Stimulated activated CD4-positive, alpha-beta T cell treated with anti-CD3 and anti-CD28 coated beads, Interleukin-15, amount 100 ng/mL, for 1 hour (primary cell): ENCODE results near the gene ARHGAP4.

Source experiments
- DNase-seq, 2 donors: peaks; one replicate each; pipeline ENCODE4 v3.0.0-alpha.2; 2020; ENCODE audit warnings: low read depth in 1 of 2, low spot score in 1 of 2

ARHGAP4 gene

DNA sequence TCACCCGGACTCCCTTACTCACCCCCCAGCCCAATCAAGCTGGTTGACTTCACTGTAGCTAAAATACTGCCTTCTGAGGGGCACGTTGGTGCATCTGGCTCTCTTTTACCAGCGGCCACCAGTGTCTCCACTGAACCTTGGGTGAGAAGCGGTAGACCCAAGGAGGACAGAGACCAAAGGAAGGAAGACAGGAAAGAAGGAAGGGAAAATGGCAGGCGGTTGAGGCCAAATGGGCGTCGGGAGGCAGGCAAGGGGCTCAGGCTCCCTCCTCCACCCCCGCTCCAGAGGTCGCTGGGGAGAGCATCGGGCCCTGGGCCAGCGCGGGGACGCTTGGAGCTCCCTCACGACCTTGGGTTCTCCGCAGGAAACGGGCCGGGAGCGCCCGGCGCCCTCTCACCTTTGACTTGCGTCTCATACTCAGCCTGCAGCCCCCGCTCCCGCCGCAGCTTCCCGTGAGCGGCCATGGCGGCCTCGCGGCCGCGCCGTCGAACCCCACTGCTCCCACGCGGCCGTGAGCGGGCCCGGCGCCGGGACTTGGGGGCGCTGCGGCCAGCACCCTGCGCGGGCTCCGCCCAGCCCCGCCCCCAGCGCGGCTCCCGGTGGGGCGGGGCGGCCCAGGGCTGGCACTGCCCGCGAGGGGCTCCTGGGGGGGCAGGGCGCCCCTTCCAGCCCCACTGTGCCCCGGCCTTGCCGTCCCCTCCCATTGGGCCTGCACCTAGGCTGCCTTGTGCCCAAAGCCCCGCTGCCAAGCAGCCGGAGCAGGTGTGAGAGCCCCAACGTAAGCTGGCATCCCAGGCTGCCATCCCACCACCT, at the start of gene ARHGAP4:
Gene ARHGAP4, minus strand, starts transcription at position 526 of the 813 bp plus-strand sequence. Its CDS starts 62 bp downstream, at position 464.
- peak in 1 of 2 donors; percentile 26 for DNase-seq

DNA sequence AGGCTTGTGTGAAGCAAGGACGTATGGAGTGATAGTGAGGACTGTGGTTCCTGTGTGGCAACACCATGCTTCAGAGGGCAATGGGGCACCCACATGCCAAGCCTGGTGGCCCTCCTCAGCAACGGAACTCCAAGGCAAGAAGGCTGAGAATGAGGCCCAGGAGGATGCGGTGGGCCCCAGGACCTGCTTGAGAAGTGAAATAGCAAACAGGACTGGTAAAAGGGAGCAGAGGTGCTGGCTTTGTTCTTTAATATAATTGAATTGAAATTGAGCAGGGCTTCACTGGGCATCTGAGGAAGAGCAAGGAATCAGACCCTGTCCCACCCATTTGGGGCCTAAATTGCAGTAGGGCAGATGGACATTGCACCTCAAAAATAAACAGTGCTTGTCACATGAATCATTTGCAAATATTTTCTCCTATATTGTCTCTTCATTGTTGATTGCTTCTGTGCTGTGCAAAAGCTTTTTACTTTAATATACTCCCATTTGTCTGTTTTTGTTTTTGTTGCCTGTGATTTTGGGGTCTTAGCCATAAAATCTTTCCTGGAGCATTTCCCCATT, 48.7 kb upstream of the ARHGAP4 start:
- no peak for DNase-seq

DNA sequence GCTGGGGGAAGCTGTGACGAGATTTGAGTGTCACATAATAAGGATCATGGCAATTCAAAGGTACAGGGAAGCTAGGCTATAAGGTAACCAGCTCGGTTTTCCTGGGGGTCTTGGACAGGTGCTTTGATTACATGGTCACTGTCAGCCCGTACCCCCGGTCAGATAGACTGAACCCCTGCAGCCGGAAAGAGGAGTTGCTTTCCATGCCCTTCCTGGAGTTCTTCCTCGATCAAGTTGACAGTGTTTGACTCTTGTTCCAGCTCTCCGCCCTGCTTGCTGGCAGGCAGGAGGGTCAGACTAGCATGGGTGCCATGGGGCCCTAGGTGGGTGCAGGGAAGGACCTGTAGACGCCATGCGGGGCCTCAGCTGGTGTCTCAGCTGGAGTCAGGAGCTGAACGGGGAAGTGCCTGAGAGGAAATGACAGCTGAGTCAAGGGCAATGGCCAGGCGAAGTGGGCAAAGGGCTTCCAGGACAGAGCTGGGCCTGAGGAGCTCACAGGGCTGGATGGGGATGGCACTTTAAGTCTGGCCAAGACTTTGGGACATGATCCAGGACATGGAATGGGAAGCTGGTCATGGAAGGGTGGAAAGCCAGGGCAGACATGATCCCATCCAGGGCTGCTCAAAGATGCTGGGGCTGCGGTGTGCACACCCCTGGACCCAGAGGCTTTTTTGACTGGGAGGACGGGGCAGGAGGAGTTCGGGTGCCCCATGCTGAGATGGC, 48.1 kb upstream of the ARHGAP4 start:
- no peak for DNase-seq

DNA sequence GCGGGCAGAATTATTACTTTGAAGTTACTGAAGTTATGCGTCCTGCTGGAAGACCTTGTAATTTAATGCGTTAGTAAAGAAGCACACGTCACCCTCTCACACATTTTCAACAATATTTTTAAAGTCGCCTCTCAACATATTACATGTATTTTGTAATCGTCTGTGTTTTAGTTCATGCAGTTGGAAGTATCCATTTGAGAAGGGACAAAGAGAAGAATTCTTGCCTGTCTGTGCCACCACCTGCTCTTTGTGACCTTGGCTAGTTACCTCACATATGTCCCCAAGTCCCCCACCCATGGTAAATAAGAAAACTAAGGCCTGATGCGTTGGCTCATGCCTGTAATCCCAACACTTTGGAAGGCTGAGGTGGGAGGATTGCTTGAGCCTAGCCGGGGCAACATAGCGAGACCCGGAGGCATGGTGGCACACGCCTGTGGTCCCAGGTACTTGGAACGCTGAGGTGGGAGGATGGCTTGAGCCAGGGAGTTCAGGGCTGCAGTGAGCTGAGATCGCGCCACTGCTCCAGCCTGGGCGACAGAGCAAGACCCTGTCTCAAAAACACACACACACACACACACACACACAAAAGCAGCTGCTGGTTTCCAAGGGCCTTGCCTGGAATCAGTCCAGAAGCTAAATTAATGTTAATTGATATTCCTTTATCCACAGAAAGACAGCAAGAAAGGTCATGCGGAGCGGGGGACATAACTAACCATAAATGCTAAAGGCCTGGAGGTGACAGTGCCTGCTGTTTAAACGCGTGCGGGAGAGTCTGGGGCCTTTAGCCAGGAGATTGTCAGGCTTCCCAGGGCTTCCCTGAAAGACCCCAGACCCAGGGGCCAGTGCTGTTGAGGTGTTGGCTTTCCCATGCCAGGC, 47.3 kb upstream of the ARHGAP4 start:
- DNase-seq: no peak

DNA sequence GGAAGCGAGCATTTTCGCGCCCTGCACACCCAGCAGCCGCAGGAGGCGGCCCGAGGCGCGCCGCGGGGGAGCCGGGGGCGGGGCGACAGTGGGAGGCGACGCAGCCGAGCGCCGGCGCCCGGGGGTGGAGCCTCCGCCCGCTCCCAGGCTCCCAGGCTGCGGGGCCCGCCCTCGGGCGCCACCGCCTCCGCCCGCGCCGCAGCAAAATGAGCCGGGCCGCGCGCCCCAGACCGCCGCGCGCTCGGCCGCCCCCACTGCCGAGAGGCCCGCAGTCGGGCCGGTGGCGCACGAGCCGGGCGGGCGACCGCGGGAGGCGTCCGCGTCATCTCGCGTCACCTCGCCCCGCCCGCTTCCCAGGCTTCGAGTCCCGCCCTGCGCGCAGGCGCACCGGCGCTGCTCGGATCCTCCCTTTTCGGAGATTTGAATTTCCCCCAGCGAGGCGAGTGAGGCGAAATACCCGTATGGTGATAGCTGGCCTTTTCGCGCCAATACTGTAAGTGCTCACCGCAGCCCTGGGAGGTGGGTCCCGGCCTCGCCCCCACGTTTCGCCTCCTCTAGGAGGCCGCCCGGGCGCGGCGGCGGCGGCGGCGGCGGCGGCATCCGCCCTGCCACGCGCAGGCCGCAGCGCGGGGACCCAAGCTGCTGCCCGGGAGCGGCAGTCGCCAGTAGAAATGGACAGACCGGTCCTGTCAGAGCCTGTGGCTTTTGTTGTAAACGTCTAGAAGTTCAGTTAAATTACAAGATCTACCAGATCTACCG, 46.5 kb upstream of the ARHGAP4 start, which contains the start of gene TMEM187:
Gene TMEM187, plus strand, starts transcription at position 387 of the 759 bp plus-strand sequence. CDS start 9,309 bp downstream, outside the sequence.
- DNase-seq: peak; percentile 71 to 75

DNA sequence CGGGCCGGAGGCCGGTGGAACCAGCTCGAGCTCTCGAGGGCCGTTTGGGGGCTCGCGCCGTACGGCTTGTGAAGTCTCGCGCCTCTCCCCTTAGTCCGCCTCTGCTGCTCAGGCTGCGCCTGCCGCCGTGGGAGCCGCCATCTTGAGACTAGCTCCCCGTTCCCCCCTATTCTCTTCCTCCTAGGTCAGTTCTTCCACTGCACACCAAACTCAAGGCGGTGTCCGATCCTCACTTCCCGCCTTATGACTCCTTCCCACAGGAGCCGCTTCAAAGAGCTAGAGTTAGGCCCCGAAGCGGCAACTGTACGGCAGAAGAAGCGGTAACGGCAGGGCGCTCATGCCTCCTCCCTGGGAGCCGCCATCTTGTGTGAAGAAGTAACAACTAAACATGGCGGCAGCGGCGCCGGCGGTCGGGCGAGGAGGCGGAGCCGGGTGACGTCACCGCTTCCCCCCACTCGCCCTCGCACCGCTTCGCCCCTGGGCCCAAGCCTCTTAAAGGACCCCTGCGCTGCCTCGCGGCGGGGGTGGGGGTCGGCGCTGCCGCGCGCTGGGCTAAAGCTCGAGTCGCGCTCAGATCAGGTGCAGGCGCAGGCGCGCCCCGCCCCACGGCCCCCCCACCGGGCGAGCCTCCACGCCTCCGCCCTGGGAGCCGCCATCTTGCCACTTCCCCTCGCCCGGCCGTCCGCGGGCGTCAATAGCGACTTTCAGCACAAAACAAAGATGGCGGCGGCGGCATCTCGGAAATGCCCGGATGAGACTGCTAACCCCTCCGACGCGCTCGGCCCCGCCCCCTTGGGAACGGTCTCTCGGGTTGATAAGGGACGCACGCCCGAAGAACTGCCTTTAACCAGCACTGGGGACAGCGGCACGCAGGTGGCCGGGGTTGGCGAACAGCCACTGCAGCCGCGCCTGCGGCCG, 45.6 kb upstream of the ARHGAP4 start, which contains the start of gene HCFC1:
Gene HCFC1, minus strand, starts transcription at position 369 of the 918 bp plus-strand sequence. CDS start 978 bp downstream, outside the sequence.
- peak; percentile 77 to 78 for DNase-seq

DNA sequence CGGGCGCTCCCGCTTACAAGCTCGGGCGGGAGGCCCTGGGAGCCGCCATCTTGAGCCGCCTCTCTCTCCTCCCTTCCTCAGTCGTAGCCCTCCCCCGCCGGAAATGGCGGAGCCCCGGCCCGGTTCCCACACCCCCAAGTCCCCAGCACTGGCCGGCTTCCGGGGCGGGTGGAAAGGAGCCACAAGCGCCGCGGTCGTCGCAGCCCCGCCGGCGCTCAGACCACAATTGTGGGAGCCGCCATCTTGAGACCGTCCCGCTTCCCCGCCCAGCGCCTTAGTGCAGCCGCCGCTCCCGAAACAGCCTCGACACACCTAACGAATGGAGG, 45.0 kb upstream of the ARHGAP4 start:
- peak; percentile 68 to 75 for DNase-seq

DNA sequence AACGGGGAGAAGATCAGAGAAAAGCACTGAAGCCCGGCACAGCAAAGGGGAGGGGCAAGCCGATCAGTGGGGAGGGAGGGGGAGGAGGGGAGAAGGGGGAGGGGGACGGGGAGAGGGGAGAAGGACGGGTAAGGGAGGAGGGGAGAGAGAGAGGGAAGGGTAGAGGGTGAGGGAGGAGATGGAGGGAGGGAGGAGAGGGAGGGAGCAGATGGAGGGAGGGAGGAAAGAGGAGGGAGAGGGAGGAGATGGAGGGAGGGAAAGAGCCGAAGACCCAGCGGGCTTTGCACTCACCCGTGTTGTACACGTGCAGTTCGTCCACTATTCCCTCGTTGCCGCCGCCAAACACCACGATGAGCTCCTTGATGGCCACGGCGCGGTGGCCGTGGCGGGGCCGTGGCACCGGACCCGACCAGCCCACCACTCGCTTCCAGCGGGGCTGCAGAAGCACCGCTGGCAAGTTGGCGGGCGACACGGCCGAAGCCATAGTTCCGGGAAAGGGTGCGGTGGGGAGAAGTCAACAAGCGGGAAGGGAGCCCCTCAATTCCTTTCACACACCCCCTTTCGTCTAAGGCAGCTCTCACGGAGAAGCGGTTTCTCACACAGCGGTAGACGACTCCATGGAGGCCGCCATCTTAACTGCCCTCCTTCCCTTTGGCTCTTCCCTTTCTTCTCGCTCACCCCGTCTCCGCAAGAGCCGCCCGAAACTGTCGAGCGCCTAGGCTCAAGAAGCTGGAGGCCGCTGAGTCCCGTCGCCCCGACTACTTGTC, 44.5 kb upstream of the ARHGAP4 start:
- DNase-seq: no peak

DNA sequence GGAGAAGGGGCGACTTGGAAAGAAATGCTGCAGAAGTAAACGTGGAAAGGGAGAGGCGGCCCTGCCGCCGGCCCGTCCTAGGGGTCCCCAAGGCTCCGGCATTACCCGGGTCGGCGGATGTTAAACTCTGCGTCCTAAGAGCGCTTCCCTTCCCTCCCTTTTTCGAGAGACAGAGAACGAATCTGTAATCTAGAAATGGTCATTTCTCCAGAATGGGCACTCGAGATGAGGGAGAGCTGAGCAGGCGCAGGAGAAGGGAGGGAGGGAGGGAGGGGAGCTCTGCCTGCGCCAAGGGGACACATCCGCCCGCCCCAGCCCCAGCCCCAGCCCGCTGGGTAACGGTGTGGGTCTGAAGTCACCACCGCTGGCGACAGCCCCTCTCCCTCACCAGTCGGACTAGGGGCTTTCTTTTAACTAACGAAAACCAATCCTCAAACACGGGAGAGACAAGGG, 43.9 kb upstream of the ARHGAP4 start:
- DNase-seq: no peak

DNA sequence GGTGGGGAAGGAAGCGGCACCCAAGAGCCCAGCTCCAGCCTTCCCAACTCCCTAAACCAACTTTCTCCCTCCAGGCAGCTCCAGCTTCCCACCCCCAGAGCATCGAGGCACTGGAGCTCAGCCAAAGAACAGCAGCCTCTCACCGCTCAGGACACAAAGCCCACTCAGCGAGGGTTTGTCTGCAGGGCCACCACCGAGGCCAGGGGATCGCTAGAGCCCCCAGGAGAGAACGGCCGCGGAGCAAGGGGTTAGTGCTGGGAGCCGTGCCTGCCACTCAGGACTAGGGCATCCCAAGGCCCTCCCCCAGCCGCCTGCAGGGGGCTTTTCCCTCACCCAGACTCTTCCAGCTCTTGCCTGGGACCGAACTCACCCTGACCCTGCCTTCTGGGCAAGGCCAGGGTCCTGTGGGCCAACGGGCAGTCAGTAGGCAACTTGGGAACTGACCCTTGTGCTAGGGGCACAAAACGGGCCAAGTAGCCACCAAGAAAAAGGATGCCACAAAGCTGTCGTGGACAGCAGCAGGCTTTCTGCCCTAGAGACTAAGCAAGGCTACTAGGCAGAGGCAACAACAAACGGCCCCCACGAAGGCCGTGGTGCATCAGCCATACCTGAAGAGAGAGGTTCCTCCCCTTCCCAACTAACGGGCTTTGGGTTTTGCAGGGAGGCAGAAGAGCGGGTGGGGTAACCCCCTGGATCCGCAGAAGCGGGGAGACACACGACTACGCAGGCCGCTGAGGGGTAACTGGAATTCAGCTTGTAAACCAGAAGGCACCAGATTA, 43.2 kb upstream of the ARHGAP4 start:
- DNase-seq: no peak

DNA sequence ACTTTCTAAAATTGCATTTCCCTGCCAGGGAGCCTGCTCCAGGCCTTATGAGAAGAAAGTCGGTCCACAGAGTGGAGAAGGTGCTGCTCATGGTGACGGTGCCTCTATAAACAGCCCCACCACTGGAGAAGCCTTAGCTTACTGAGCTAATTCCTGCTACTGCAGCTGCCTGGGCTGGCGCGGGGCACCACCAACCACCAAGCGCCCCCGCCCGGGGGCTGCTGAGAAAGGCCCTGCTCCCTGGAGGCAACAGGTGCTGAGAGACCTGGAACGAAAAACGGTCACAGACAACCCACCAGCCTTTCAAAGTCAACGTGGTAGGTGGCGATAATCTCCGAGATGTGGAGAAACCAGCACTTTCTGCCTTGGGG, 42.7 kb upstream of the ARHGAP4 start:
- DNase-seq: no peak

DNA sequence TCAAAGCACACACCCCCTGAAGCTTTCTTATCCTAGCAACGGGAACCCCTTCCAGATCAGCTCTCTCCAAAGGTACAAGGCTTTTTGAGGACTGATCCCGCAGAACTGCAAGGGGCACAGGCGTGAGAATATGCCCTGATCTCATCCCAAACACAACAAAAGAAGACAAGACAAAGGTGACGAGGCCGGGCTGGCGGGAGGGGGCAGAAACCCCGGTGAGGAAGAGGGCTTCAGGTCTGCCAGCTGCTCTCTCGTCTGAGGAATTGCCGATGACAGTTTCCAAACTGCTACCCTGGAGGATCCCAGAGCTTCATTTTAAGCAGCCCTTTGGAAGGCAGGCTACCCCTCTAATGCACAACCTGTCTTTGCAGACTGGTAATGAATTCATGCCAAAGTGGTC, 42.2 kb upstream of the ARHGAP4 start:
- no peak for DNase-seq

DNA sequence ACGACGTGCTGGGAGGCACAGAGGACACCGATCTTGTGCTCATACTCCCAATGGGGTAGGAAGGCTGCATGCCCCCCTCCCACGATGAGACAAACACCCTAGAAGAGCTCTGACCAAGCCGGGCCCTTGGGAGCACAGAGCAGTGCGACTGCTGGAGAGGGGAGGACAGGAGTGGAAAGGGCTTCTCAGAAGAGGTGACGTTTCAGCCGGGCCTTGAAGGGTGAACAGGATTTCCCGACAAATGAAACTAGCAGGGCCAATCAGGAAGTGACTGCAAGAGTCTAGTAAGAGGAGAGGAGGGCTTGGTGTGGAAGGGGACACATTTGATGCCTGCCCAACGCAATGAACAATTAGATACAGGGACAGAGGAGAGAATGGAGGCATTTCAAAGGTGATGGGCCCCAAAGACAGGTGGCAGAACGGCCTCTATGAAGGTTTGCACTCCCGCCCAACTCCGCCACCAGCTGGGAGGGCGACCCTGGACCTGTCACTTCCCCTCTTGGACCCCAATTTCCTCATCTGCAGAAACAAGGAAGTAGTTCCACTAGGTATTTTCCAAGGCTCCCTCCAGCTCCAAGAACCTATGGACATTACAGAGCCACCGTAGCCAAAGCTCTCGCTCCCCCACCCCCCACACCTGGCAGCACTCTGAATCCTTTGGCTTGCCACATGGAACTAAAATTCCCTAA, 41.6 kb upstream of the ARHGAP4 start:
- DNase-seq: no peak

DNA sequence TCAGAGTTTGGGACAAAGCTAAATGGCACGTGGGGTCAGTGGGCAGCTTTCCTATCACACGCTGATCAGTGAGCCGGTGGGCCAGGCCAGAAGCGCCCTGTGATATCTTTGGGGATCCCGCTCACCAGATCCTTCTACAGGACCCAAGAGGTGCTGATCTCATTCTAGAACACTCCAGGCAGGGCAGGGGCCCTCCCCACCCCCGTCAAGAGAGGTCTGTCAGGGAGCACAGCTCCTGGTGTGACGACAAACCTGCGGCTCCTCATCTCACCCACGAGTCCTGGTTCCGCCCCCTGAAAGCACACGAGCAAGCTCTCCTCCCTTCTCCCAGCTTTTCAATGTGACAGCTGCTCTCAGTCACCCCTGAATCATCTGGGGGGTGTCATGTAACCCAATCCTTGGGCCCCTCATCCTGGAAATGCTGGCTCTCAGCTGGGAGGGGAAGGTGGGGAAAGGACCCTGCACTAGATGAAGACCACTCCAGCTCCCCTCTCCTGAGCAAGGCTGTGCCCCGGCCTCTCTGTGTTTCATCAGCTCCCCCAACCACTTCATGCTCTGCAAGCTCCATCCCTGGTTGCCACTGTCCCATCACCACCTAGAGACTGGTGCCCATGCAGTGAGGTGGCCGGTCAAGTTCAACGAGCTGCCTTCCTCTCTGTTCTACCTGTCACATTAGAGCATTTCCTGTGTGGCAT, 40.9 kb upstream of the ARHGAP4 start:
- peak in 1 of 2 donors; percentile 39 for DNase-seq

DNA sequence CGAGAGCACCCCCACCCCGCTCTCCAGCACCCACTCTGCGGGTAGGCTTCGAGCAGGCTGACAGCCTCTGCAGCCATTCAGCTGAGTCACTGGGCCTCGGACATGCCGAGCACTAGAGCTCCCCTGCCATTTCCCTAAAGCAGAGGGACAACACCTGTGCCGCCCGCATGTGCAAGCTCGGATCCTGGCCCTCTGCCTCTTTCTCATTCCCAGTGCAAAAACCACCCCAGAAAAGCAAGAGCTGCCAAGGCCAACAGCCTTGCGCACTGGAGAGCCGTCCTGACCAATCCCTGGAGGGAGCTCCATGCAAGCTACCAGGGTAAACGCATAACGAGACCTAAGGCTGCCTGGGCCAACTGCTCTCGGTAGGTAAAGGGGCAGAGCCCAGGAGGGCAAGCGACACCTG, 40.2 kb upstream of the ARHGAP4 start:
- DNase-seq: no peak

DNA sequence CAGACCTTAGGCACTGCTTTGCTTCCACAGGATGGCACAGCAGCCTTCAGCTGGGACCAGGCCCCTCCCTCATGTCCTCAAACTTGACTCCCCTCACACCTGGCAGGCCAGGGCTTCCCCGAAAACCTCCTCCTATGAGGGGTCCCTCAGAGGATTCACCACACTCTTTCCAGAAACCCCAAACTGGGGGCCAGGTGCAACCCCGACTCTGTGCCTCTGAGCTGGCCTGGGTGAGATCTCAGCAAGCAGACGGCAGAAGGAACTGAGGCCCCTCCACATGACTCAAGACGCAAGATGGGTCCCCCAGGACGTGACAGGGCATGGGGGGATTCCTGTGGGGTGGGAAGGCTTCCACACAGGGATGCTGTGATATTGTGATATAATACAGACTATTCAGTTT, 39.3 kb upstream of the ARHGAP4 start:
- no peak for DNase-seq
